Neural progenitor cell (in vitro differentiated cells): ENCODE results near the gene ZNF385A. TPM values are rescaled to one million over a fixed set of nuclear protein-coding genes. Genes with fewer than 3 reads are reported as not detected.
A peak's percentile ranks its signal among the peaks of the same experiment; 100 is the strongest.

Source experiments
- DNase-seq: peaks from one replicate; pipeline ENCODE4 v3.0.0-alpha.2; 2016; ENCODE audit warnings: low spot score
- H2AFZ ChIP-seq: fragments of 200-600 bp; sonication (generic); replicated peaks from 2 replicates; pipeline ENCODE4 v1.6.1; 2016; ENCODE audit warnings: antibody characterized with exemption
- H3F3A ChIP-seq: fragments of 200-600 bp; sonication (generic); 2 replicates; pipeline ENCODE4 v1.6.1; 2016; ENCODE audit warnings: antibody characterized with exemption, low read depth
- H3K27ac ChIP-seq: fragments of 200-600 bp; sonication (generic); 2 replicates; pipeline ENCODE4 v1.5.1; 2016; ENCODE audit warnings: mild to moderate bottlenecking
- H3K27me3 ChIP-seq: fragments of 200-600 bp; sonication (generic); 2 replicates; pipeline ENCODE4 v1.6.1; 2016; ENCODE audit warnings: mild to moderate bottlenecking, moderate library complexity
- H3K36me3 ChIP-seq: fragments of 200-600 bp; sonication (generic); 2 replicates; pipeline ENCODE4 v1.5.1; 2016
- H3K4me1 ChIP-seq: fragments of 200-600 bp; sonication (generic); 2 replicates; pipeline ENCODE4 v1.6.1; 2016; ENCODE audit warnings: mixed run types
- H3K4me2 ChIP-seq: fragments of 200-600 bp; sonication (generic); 2 replicates; pipeline ENCODE4 v1.6.1; 2016
- H3K4me3 ChIP-seq: fragments of 200-600 bp; sonication (generic); 2 replicates; pipeline ENCODE4 v1.5.1; 2016
- H3K79me2 ChIP-seq: fragments of 200-600 bp; sonication (generic); 2 replicates; pipeline ENCODE4 v1.6.1; 2016; ENCODE audit warnings: low read depth
- H3K9ac ChIP-seq: fragments of 200-600 bp; sonication (generic); 2 replicates; pipeline ENCODE4 v1.6.1; 2016
- H3K9me3 ChIP-seq: fragments of 200-600 bp; sonication (generic); 2 replicates; pipeline ENCODE4 v1.5.1; 2016; ENCODE audit warnings: low read depth
- H4K20me1 ChIP-seq: fragments of 200-600 bp; sonication (generic); 2 replicates; pipeline ENCODE4 v1.6.1; 2016; ENCODE audit warnings: low read depth
- H3K27ac Mint-ChIP-seq: 3 replicates; pipeline ENCODE4 v1.8.0; 2021; ENCODE audit warnings: mixed read lengths
- H3K27me3 Mint-ChIP-seq: 2 replicates; pipeline ENCODE4 v1.8.0; 2022; ENCODE audit warnings: low read depth, mild to moderate bottlenecking, inconsistent platforms, moderate library complexity, mixed read lengths; ENCODE audit not compliant: insufficient read depth
- H3K36me3 Mint-ChIP-seq: 3 replicates; pipeline ENCODE4 v1.8.0; 2021; ENCODE audit warnings: mixed read lengths
- H3K4me1 Mint-ChIP-seq: 3 replicates; pipeline ENCODE4 v1.8.0; 2021; ENCODE audit warnings: mixed read lengths
- H3K4me3 Mint-ChIP-seq: 3 replicates; pipeline ENCODE4 v1.8.0; 2021; ENCODE audit warnings: mild to moderate bottlenecking, moderate library complexity, mixed read lengths
- H3K9me3 Mint-ChIP-seq: 3 replicates; pipeline ENCODE4 v1.8.0; 2020; ENCODE audit warnings: mixed read lengths
- CTCF ChIP-seq: fragments of 200-600 bp; sonication (generic); IDR thresholded peaks from 2 replicates; pipeline ENCODE4 v1.5.1; 2017; ENCODE audit warnings: antibody characterized with exemption, mild to moderate bottlenecking
- EZH2 ChIP-seq: fragments of 200-600 bp; sonication (generic); IDR thresholded peaks from 2 replicates; pipeline ENCODE4 v1.6.1; 2017; ENCODE audit warnings: antibody characterized with exemption, mild to moderate bottlenecking, moderate library complexity
- EZH2phosphoT487 ChIP-seq: fragments of 200-600 bp; sonication (generic); IDR thresholded peaks from 2 replicates; pipeline ENCODE4 v1.6.1; 2017; ENCODE audit warnings: antibody characterized with exemption
- total RNA-seq: library from RNA; depleted of rRNA; stranded (reverse); fragments of >200 nt; gene quantifications from 2 replicates; pipeline ENCODE4 v1.2.3, GENCODE V29; 2015; ENCODE audit warnings: low replicate concordance

Gene ZNF385A
- total RNA-seq, 1 donor from 2014 or later, result 6.2 TPM

- DNase-seq, result no peak
- peak overlapping the region; percentile 92 for H3K4me2 ChIP-seq
- peak overlapping the region; percentile 38 for H3K27ac ChIP-seq
- H3K9me3 ChIP-seq, result no peaks in the 10 kb centered on the region
- H3F3A ChIP-seq, result peaks cover 19% of the 10 kb centered on the region
- H3K4me1 ChIP-seq, result peaks cover 34% of the 10 kb centered on the region
- H3K36me3 ChIP-seq, result no peaks in the 10 kb centered on the region
- H3K4me3 ChIP-seq, result no peak overlapping the region
- peaks cover 32% of the 10 kb centered on the region for H3K4me1 Mint-ChIP-seq
- H3K27ac Mint-ChIP-seq, result no peak overlapping the region
- no peak overlapping the region for H3K9ac ChIP-seq
- H3K27me3 Mint-ChIP-seq, result peaks cover 16% of the 10 kb centered on the region
- TF ChIP-seq EZH2phosphoT487 (no peak), EZH2 (no peak), CTCF (no peak)
- peaks cover 7% of the 10 kb centered on the region for H4K20me1 ChIP-seq
- no peak overlapping the region for H2AFZ ChIP-seq
- no peaks in the 10 kb centered on the region for H3K36me3 Mint-ChIP-seq
- H3K27me3 ChIP-seq, result no peaks in the 10 kb centered on the region
- no peaks in the 10 kb centered on the region for H3K9me3 Mint-ChIP-seq
- no peak overlapping the region for H3K4me3 Mint-ChIP-seq
- H3K79me2 ChIP-seq, result peaks cover 27% of the 10 kb centered on the region
Measured at GRCh38 chr12:54421175-54421878, 36.8 kb upstream of the ZNF385A start.

GRCh38 chr12:54420766-54421144 is 36.2 kb upstream of the ZNF385A start:
- peaks cover 16% of the 10 kb centered on the region for H3K27me3 Mint-ChIP-seq
- no peaks in the 10 kb centered on the region for H3K9me3 Mint-ChIP-seq
- no peak for DNase-seq
- peak overlapping the region; percentile 9 for H3K4me3 ChIP-seq
- peaks cover 19% of the 10 kb centered on the region for H3F3A ChIP-seq
- H3K27me3 ChIP-seq, result no peaks in the 10 kb centered on the region
- no peak for TF ChIP-seq CTCF
- H3K27ac ChIP-seq, result peak overlapping the region; percentile 38
- H3K36me3 ChIP-seq, result no peaks in the 10 kb centered on the region
- peak overlapping the region; percentile 95 for H3K4me3 Mint-ChIP-seq
- H3K4me1 ChIP-seq, result peaks cover 34% of the 10 kb centered on the region
- H3K9ac ChIP-seq, result no peak overlapping the region
- H3K79me2 ChIP-seq, result peaks cover 32% of the 10 kb centered on the region
- H3K27ac Mint-ChIP-seq, result peak overlapping the region; percentile 90
- H3K9me3 ChIP-seq, result no peaks in the 10 kb centered on the region
- H4K20me1 ChIP-seq, result peaks cover 12% of the 10 kb centered on the region
- no peaks in the 10 kb centered on the region for H3K36me3 Mint-ChIP-seq
- H3K4me2 ChIP-seq, result peak overlapping the region; percentile 92
- peaks cover 34% of the 10 kb centered on the region for H3K4me1 Mint-ChIP-seq
- H2AFZ ChIP-seq, result peak overlapping the region; percentile 9

- Mint-ChIP-seq H3K4me3 (peak within 1 kb of the TSS; percentile 95), H3K9me3 (no peaks in the 10 kb centered on the region), H3K36me3 (no peaks in the 10 kb centered on the region), H3K4me1 (peaks cover 34% of the 10 kb centered on the region), H3K27me3 (peaks cover 14% of the 10 kb centered on the region), H3K27ac (peak within 1 kb of the TSS; percentile 94)
- peak; percentile 77 for DNase-seq
- H2AFZ ChIP-seq, result peak within 1 kb of the TSS; percentile 77
- peaks cover 15% of the 10 kb centered on the region for H4K20me1 ChIP-seq
- H3K27me3 ChIP-seq, result no peaks in the 10 kb centered on the region
- peaks cover 19% of the 10 kb centered on the region for H3F3A ChIP-seq
- H3K79me2 ChIP-seq, result peaks cover 47% of the 10 kb centered on the region
- peak within 1 kb of the TSS; percentile 92 for H3K4me2 ChIP-seq
- H3K36me3 ChIP-seq, result no peaks in the 10 kb centered on the region
- no peaks in the 10 kb centered on the region for H3K9me3 ChIP-seq
- peak within 1 kb of the TSS; percentile 86 for H3K4me3 ChIP-seq
- peak within 1 kb of the TSS; percentile 69 for H3K9ac ChIP-seq
- H3K4me1 ChIP-seq, result peaks cover 34% of the 10 kb centered on the region
- H3K27ac ChIP-seq, result peak within 1 kb of the TSS; percentile 4
- TF ChIP-seq EZH2phosphoT487 (no peak), EZH2 (no peak), CTCF (no peak)
Measured at GRCh38 chr12:54419088-54419887, 34.8 kb upstream of the ZNF385A start, which contains the start of gene ITGA5. TSS of gene ITGA5 (minus strand) at chr12:54419266. CDS start at chr12:54419198, 68 bp downstream.
